GM12801 (cell line): ENCODE data around the gene TMEM175.

Source experiments
- CTCF ChIP-seq: IDR thresholded peaks from one replicate; pipeline ENCODE4 v1.5.1; 2011; ENCODE audit warnings: control low read depth; ENCODE audit not compliant: insufficient read length; ENCODE audit errors: extremely low read depth

The TMEM175 gene

GRCh38 chr4:900073-900472, 32.2 kb upstream of the TMEM175 start:
- TF ChIP-seq CTCF, result no peak

DNA sequence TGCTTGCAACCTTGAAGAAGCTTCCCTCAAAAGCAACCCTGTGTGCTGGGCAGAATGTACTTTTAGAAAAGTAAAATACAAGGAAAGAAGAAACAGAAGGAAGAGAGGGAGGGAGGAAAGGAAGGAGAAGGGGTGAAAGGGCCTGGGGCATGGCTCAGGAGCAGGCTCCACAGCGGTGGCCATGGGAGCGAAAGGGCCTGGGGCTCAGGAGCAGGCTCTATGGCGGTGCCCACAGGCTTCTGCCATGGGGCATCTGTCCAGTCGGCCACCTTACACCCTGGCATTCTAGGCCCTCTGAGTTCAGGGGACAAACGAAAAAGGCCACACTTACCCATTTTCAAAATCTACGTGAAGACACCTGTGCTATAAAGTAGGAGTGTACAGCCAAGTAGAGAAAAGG, 31.5 kb upstream of the TMEM175 start:
- TF ChIP-seq CTCF, result no peak

GRCh38 chr4:901192-901910, 30.9 kb upstream of the TMEM175 start:
- TF ChIP-seq CTCF, result no peak

GRCh38 chr4:903066-904046, 28.9 kb upstream of the TMEM175 start:
- TF ChIP-seq CTCF, result no peak

- TF ChIP-seq CTCF, result no peak
These were observed 26.5 kb upstream of the TMEM175 start for GRCh38 chr4:905485-906338.

- no peak for TF ChIP-seq CTCF
These were observed 25.7 kb upstream of the TMEM175 start for GRCh38 chr4:906339-907102.
